Large intestine (tissue), 3 donors: ENCODE data around the gene GGT5. TPM values are rescaled to one million over a fixed set of nuclear protein-coding genes. Genes with fewer than 3 reads are reported as not detected.

Source experiments
- DNase-seq, 2 donors: peaks; one replicate each; pipeline versions ENCODE4 v3.0.0 to v3.0.0-alpha.2; 2013
- H3K27ac ChIP-seq: one replicate; pipeline ENCODE4 v1.5.1; 2013; ENCODE audit warnings: low read length
- H3K27me3 ChIP-seq: 2 replicates; pipeline ENCODE4 v1.6.1; 2013; ENCODE audit warnings: low read length; ENCODE audit not compliant: control insufficient read depth, insufficient read depth
- H3K36me3 ChIP-seq: 2 replicates; pipeline ENCODE4 v1.6.1; 2013; ENCODE audit warnings: low read length; ENCODE audit not compliant: control insufficient read depth, insufficient read depth
- H3K4me1 ChIP-seq: one replicate; pipeline ENCODE4 v1.6.1; 2013; ENCODE audit warnings: low read length; ENCODE audit not compliant: control insufficient read depth, insufficient read depth
- H3K4me3 ChIP-seq: one replicate; pipeline ENCODE4 v1.5.1; 2013; ENCODE audit warnings: low read length
- H3K9me3 ChIP-seq: one replicate; pipeline ENCODE4 v1.6.1; 2013; ENCODE audit warnings: mild to moderate bottlenecking, low read depth, low read length, moderate library complexity; ENCODE audit not compliant: control insufficient read depth
- WGBS: methylation state at CpG from one replicate; pipeline ENCODE4 v1.1.5; 2013; ENCODE audit warnings: low lambda C conversion rate; ENCODE audit not compliant: insufficient coverage; 5-methylcytosine and 5-hydroxymethylcytosine counted together
- polyA plus RNA-seq: library from polyadenylated mRNA; unstranded; fragments of 120-200 nt; gene quantifications from one replicate; pipeline ENCODE4 v1.2.1, GENCODE V29; 2013

The GGT5 gene
- polyA plus RNA-seq, 1 donor = 9.2 TPM

- WGBS = no CpG with 5 or more reads among the region's 13 CpGs
- Histone ChIP-seq H3K4me1 (no peaks in the 10 kb centered on the region), H3K9me3 (no peaks in the 10 kb centered on the region)
These were observed 11.6 kb downstream of the GGT5 start for GRCh38 chr22:24233235-24233634.

GRCh38 chr22:24232725-24233124, 12.2 kb downstream of the GGT5 start:
- WGBS = no CpG with 5 or more reads among the region's 15 CpGs
- no peak overlapping the region for H3K27ac ChIP-seq
- H3K4me3 ChIP-seq = no peak overlapping the region

More at GRCh38 chr22:24233235-24233634, 11.6 kb downstream of the GGT5 start:
- H3K27ac ChIP-seq = no peak overlapping the region
- no peaks in the 10 kb centered on the region for H3K27me3 ChIP-seq
- H3K4me3 ChIP-seq = no peak overlapping the region
- H3K36me3 ChIP-seq = no peaks in the 10 kb centered on the region
- no peak for DNase-seq

GRCh38 chr22:24232124-24232523, 12.8 kb downstream of the GGT5 start:
- WGBS = no CpG with 5 or more reads among the region's 6 CpGs
- H3K36me3 ChIP-seq = no peaks in the 10 kb centered on the region
- no peak overlapping the region for H3K4me3 ChIP-seq
- no peak for DNase-seq
- no peaks in the 10 kb centered on the region for H3K9me3 ChIP-seq
- no peak overlapping the region for H3K27ac ChIP-seq
- no peaks in the 10 kb centered on the region for H3K4me1 ChIP-seq
- no peaks in the 10 kb centered on the region for H3K27me3 ChIP-seq

More at GRCh38 chr22:24232725-24233124, 12.2 kb downstream of the GGT5 start:
- DNase-seq = no peak
- Histone ChIP-seq H3K36me3 (no peaks in the 10 kb centered on the region), H3K4me1 (no peaks in the 10 kb centered on the region), H3K27me3 (no peaks in the 10 kb centered on the region), H3K9me3 (no peaks in the 10 kb centered on the region)

- DNase-seq = no peak
- no peaks in the 10 kb centered on the region for H3K9me3 ChIP-seq
- H3K27me3 ChIP-seq = no peaks in the 10 kb centered on the region
- no peaks in the 10 kb centered on the region for H3K4me1 ChIP-seq
- H3K27ac ChIP-seq = no peak overlapping the region
- H3K36me3 ChIP-seq = no peaks in the 10 kb centered on the region
- H3K4me3 ChIP-seq = no peak overlapping the region
- WGBS = no CpG with 5 or more reads among the region's 9 CpGs
These were observed 13.2 kb downstream of the GGT5 start for GRCh38 chr22:24231706-24232105.

GRCh38 chr22:24230911-24231656, 13.8 kb downstream of the GGT5 start:
- H3K4me3 ChIP-seq = no peak overlapping the region
- no peak overlapping the region for H3K27ac ChIP-seq
- no CpG with 5 or more reads among the region's 18 CpGs for WGBS
- DNase-seq = peak in 1 of 2 donors; percentile 6
- no peaks in the 10 kb centered on the region for H3K27me3 ChIP-seq
- H3K4me1 ChIP-seq = no peaks in the 10 kb centered on the region
- H3K9me3 ChIP-seq = no peaks in the 10 kb centered on the region
- no peaks in the 10 kb centered on the region for H3K36me3 ChIP-seq

- Histone ChIP-seq H3K36me3 (no peaks in the 10 kb centered on the region), H3K27me3 (no peaks in the 10 kb centered on the region), H3K4me3 (no peak overlapping the region), H3K27ac (no peak overlapping the region), H3K4me1 (no peaks in the 10 kb centered on the region), H3K9me3 (peaks cover 10% of the 10 kb centered on the region)
- no peak for DNase-seq
- no CpG with 5 or more reads among the region's 14 CpGs for WGBS
These were observed 18.9 kb downstream of the GGT5 start for GRCh38 chr22:24225951-24226350.

GRCh38 chr22:24225044-24225601, 19.8 kb downstream of the GGT5 start:
- Histone ChIP-seq H3K9me3 (peaks cover 10% of the 10 kb centered on the region), H3K4me3 (no peak overlapping the region), H3K4me1 (no peaks in the 10 kb centered on the region), H3K36me3 (no peaks in the 10 kb centered on the region), H3K27ac (no peak overlapping the region), H3K27me3 (no peaks in the 10 kb centered on the region)
- DNase-seq = no peak
- WGBS = no CpG with 5 or more reads among the region's 14 CpGs

GRCh38 chr22:24224468-24224867, 20.4 kb downstream of the GGT5 start:
- DNase-seq = no peak
- H3K36me3 ChIP-seq = no peaks in the 10 kb centered on the region
- H3K4me3 ChIP-seq = no peak overlapping the region
- WGBS = no CpG with 5 or more reads among the region's 1 CpG
- peaks cover 10% of the 10 kb centered on the region for H3K9me3 ChIP-seq
- H3K27me3 ChIP-seq = no peaks in the 10 kb centered on the region
- no peaks in the 10 kb centered on the region for H3K4me1 ChIP-seq
- no peak overlapping the region for H3K27ac ChIP-seq

GRCh38 chr22:24219750-24220149, 25.1 kb downstream of the GGT5 start:
- Histone ChIP-seq H3K4me1 (no peaks in the 10 kb centered on the region), H3K4me3 (no peak overlapping the region), H3K9me3 (peaks cover 4% of the 10 kb centered on the region), H3K27me3 (no peaks in the 10 kb centered on the region), H3K27ac (no peak overlapping the region), H3K36me3 (no peaks in the 10 kb centered on the region)
- no CpG with 5 or more reads among the region's 9 CpGs for WGBS
- no peak for DNase-seq

- no CpG with 5 or more reads among the region's 3 CpGs for WGBS
These were observed 27.5 kb downstream of the GGT5 start for GRCh38 chr22:24217384-24217783.

More at GRCh38 chr22:24217384-24217783, 27.5 kb downstream of the GGT5 start:
- H3K27me3 ChIP-seq = no peaks in the 10 kb centered on the region
- no peaks in the 10 kb centered on the region for H3K4me1 ChIP-seq
- no peaks in the 10 kb centered on the region for H3K36me3 ChIP-seq
- no peak overlapping the region for H3K4me3 ChIP-seq
- H3K9me3 ChIP-seq = no peaks in the 10 kb centered on the region
- no peak for DNase-seq
- no peak overlapping the region for H3K27ac ChIP-seq
